Activated CD4-positive, alpha-beta memory T cell treated with anti-CD3 and anti-CD28 coated beads, Interleukin-2, amount 10 ng/mL, durations not matched to agents 7 days and 5 days (primary cell): ENCODE results near the gene ABCC3. TPM values are rescaled to one million over a fixed set of nuclear protein-coding genes. Genes with fewer than 3 reads are reported as not detected.

Source experiments
- total RNA-seq, 2 experiments: library from RNA; stranded (reverse); gene quantifications; one replicate each; pipeline ENCODE4 v1.2.3, GENCODE V29; 2021

ABCC3 gene
- total RNA-seq, 2 experiments from 2014 or later: 0.25 TPM; not detected in 1

Other genes starting within 250 kb of the ABCC3 start
- gene LRRC59, start 237.4 kb upstream of the ABCC3 start, total RNA-seq: 10 to 100 TPM; 67.1 to 68.9 TPM
- gene ACSF2, start 208.7 kb upstream of the ABCC3 start, total RNA-seq: 10 to 100 TPM; 28.7 to 30.7 TPM
- not detected for gene CHAD, start 166.0 kb upstream of the ABCC3 start, total RNA-seq
- gene RSAD1, start 156.0 kb upstream of the ABCC3 start, total RNA-seq: 10 to 100 TPM; 24.5 to 28.4 TPM
- 10 to 100 TPM; 13.4 to 15.2 TPM for gene MYCBPAP, start 126.4 kb upstream of the ABCC3 start, total RNA-seq
- gene EPN3, start 102.1 kb upstream of the ABCC3 start, total RNA-seq: not detected
- 10 to 100 TPM; 14.5 to 17.8 TPM for gene SPATA20, start 87.7 kb upstream of the ABCC3 start, total RNA-seq
- not detected for gene CACNA1G, start 74.2 kb upstream of the ABCC3 start, total RNA-seq
- 10 to 100 TPM; 29.8 to 31.1 TPM for gene ANKRD40, start 73.0 kb downstream of the ABCC3 start, total RNA-seq
- gene LUC7L3, start 84.7 kb downstream of the ABCC3 start, total RNA-seq: 100 to 1,000 TPM; 133 to 139 TPM
- not detected for gene ANKRD40CL, start 132.6 kb downstream of the ABCC3 start, total RNA-seq
- not detected for gene WFIKKN2, start 200.7 kb downstream of the ABCC3 start, total RNA-seq
- gene TOB1, start 231.5 kb downstream of the ABCC3 start, total RNA-seq: 100 to 1,000 TPM; 121 to 124 TPM